OCI-LY3 (cell line): Measurements from ENCODE around the gene ALOX5.

Source experiments
- EZH2phosphoT487 ChIP-seq: fragments of 200-600 bp; shearing (Covaris generic); IDR thresholded peaks from 2 replicates; pipeline ENCODE4 v1.6.1; 2018; ENCODE audit warnings: antibody characterized with exemption, mixed run types, low read depth
- TF ChIP-seq, protein P1 (sequence below): fragments of 200-600, 300-600 bp; sonication (generic); IDR thresholded peaks from 2 replicates; pipeline ENCODE4 v1.5.1; 2014; ENCODE audit warnings: antibody characterized with exemption, low read length, low read depth

- TF ChIP-seq, protein P1, sequence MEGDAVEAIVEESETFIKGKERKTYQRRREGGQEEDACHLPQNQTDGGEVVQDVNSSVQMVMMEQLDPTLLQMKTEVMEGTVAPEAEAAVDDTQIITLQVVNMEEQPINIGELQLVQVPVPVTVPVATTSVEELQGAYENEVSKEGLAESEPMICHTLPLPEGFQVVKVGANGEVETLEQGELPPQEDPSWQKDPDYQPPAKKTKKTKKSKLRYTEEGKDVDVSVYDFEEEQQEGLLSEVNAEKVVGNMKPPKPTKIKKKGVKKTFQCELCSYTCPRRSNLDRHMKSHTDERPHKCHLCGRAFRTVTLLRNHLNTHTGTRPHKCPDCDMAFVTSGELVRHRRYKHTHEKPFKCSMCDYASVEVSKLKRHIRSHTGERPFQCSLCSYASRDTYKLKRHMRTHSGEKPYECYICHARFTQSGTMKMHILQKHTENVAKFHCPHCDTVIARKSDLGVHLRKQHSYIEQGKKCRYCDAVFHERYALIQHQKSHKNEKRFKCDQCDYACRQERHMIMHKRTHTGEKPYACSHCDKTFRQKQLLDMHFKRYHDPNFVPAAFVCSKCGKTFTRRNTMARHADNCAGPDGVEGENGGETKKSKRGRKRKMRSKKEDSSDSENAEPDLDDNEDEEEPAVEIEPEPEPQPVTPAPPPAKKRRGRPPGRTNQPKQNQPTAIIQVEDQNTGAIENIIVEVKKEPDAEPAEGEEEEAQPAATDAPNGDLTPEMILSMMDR, result no peak
- no peak for TF ChIP-seq EZH2phosphoT487
Measured at GRCh38 chr10:45428611-45429510, 54.8 kb downstream of the ALOX5 start.
